GM23338 (cell line): ENCODE measurements around the gene MRPS10.
"Not testable (repeated sequence)": the region's sequence is repeated elsewhere in the genome, so short reads cannot be mapped to it uniquely, and the experiment has no call there.

Experiments
- CREB1 ChIP-seq: fragments of 250-450 bp; sonication (Bioruptor Pico); IDR thresholded peaks from 2 replicates; pipeline ENCODE4 v1.5.0; 2020; ENCODE audit warnings: low read depth, mild to moderate bottlenecking, moderate library complexity
- EZH2 ChIP-seq: fragments of 200-600 bp; sonication (generic); IDR thresholded peaks from one replicate; pipeline ENCODE4 v1.8.0; 2017; ENCODE audit warnings: antibody characterized with exemption, mild to moderate bottlenecking, low read depth; ENCODE audit not compliant: unreplicated experiment
- EZH2phosphoT487 ChIP-seq: fragments of 200-600 bp; sonication (generic); IDR thresholded peaks from one replicate; pipeline ENCODE4 v1.8.1; 2018; ENCODE audit warnings: antibody characterized with exemption; ENCODE audit not compliant: unreplicated experiment
- POLR2AphosphoS5 ChIP-seq: IDR thresholded peaks from 2 replicates; pipeline ENCODE4 v1.6.1; 2016; ENCODE audit warnings: antibody characterized with exemption, low read depth
- TF ChIP-seq, protein P1 (sequence below), 2 experiments: fragments of 200-600 bp in 1 of 2; sonication (generic) in 1 of 2; conservative IDR thresholded peaks; 2 replicates each; pipeline versions ENCODE4 v1.5.1 to v1.6.1; 2016 to 2017; ENCODE audit warnings: antibody characterized with exemption in 2 of 2, low read depth in 2 of 2, mild to moderate bottlenecking in 2 of 2, moderate library complexity in 1 of 2
- TF ChIP-seq, protein P2 (sequence below): IDR thresholded peaks from one replicate; pipeline ENCODE4 v1.6.1; 2018; ENCODE audit warnings: antibody characterized with exemption; ENCODE audit not compliant: unreplicated experiment

DNA sequence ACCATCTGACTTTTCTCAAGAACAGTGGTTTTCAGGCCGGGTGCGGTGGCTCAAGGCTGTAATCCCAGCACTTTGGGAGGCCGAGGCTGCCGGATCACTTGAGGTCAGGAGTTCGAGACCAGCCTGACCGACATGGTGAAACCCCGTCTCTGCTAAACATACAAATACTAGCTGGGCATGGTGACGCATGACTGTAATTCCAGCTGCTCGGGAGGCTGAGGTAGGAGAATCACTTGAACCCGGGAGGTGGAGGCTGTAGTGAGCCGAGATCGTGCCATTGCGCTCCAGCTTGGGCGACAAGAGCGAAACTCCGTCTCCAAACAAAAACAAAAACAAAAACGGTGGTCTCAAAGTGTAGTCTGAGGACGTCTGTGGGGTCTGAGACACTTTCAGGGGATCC is 1.2 kb downstream of the MRPS10 start:
- TF ChIP-seq, protein P1, sequence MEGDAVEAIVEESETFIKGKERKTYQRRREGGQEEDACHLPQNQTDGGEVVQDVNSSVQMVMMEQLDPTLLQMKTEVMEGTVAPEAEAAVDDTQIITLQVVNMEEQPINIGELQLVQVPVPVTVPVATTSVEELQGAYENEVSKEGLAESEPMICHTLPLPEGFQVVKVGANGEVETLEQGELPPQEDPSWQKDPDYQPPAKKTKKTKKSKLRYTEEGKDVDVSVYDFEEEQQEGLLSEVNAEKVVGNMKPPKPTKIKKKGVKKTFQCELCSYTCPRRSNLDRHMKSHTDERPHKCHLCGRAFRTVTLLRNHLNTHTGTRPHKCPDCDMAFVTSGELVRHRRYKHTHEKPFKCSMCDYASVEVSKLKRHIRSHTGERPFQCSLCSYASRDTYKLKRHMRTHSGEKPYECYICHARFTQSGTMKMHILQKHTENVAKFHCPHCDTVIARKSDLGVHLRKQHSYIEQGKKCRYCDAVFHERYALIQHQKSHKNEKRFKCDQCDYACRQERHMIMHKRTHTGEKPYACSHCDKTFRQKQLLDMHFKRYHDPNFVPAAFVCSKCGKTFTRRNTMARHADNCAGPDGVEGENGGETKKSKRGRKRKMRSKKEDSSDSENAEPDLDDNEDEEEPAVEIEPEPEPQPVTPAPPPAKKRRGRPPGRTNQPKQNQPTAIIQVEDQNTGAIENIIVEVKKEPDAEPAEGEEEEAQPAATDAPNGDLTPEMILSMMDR (conservative IDR thresholded peaks at IDR 0.05; ENCODE audit: low read depth in 2 of 2): not testable (repeated sequence)
- TF ChIP-seq POLR2AphosphoS5; CREB1 (CRISPR knock-in tag); EZH2; EZH2phosphoT487: not testable (repeated sequence)
- TF ChIP-seq, protein P2, sequence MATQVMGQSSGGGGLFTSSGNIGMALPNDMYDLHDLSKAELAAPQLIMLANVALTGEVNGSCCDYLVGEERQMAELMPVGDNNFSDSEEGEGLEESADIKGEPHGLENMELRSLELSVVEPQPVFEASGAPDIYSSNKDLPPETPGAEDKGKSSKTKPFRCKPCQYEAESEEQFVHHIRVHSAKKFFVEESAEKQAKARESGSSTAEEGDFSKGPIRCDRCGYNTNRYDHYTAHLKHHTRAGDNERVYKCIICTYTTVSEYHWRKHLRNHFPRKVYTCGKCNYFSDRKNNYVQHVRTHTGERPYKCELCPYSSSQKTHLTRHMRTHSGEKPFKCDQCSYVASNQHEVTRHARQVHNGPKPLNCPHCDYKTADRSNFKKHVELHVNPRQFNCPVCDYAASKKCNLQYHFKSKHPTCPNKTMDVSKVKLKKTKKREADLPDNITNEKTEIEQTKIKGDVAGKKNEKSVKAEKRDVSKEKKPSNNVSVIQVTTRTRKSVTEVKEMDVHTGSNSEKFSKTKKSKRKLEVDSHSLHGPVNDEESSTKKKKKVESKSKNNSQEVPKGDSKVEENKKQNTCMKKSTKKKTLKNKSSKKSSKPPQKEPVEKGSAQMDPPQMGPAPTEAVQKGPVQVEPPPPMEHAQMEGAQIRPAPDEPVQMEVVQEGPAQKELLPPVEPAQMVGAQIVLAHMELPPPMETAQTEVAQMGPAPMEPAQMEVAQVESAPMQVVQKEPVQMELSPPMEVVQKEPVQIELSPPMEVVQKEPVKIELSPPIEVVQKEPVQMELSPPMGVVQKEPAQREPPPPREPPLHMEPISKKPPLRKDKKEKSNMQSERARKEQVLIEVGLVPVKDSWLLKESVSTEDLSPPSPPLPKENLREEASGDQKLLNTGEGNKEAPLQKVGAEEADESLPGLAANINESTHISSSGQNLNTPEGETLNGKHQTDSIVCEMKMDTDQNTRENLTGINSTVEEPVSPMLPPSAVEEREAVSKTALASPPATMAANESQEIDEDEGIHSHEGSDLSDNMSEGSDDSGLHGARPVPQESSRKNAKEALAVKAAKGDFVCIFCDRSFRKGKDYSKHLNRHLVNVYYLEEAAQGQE: not testable (repeated sequence)
